Measurements from ENCODE around the gene AATF. TPM values are rescaled to one million over a fixed set of nuclear protein-coding genes. Genes with fewer than 3 reads are reported as not detected.

Gene AATF
- total RNA-seq, 4 donors from 2014 or later, result 22.4 to 36.4 (median 32.4) TPM

- H3K9me3 ChIP-seq, result no peaks in the 10 kb centered on the region
- no peak overlapping the region for H3K4me3 ChIP-seq
- TF ChIP-seq POLR2A (IDR thresholded peaks at IDR 0.05), result no peak
- TF ChIP-seq, protein P1, sequence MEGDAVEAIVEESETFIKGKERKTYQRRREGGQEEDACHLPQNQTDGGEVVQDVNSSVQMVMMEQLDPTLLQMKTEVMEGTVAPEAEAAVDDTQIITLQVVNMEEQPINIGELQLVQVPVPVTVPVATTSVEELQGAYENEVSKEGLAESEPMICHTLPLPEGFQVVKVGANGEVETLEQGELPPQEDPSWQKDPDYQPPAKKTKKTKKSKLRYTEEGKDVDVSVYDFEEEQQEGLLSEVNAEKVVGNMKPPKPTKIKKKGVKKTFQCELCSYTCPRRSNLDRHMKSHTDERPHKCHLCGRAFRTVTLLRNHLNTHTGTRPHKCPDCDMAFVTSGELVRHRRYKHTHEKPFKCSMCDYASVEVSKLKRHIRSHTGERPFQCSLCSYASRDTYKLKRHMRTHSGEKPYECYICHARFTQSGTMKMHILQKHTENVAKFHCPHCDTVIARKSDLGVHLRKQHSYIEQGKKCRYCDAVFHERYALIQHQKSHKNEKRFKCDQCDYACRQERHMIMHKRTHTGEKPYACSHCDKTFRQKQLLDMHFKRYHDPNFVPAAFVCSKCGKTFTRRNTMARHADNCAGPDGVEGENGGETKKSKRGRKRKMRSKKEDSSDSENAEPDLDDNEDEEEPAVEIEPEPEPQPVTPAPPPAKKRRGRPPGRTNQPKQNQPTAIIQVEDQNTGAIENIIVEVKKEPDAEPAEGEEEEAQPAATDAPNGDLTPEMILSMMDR (IDR thresholded peaks at IDR 0.05), result no peak
- intact Hi-C loops (cut with DNase I), result no loop called here
- peaks cover 0 to 5% (median 0%) of the 10 kb centered on the region in 3 donors for H3K4me1 ChIP-seq
- 79 to 90% methylated on average over 3 of the region's 3 CpGs for WGBS, 2 donors
- H3K27me3 ChIP-seq, result no peaks in the 10 kb centered on the region
- H3K27ac ChIP-seq, result no peak overlapping the region
- peaks cover 1 to 99% (median 16%) of the 10 kb centered on the region in 3 donors for H3K36me3 ChIP-seq
- DNase-seq, result no peak
These were observed 45.7 kb downstream of the AATF start for GRCh38 chr17:36994438-36994837.

- intact Hi-C loops (cut with DNase I), result no loop called here
- H3K36me3 ChIP-seq, result peaks cover 0 to 74% (median 16%) of the 10 kb centered on the region in 3 donors
- H3K4me3 ChIP-seq, result no peak overlapping the region
- no peak overlapping the region for H3K27ac ChIP-seq
- TF ChIP-seq POLR2A (IDR thresholded peaks at IDR 0.05), result no peak
- TF ChIP-seq, protein P1 (IDR thresholded peaks at IDR 0.05), result no peak
- H3K27me3 ChIP-seq, result no peaks in the 10 kb centered on the region
- H3K9me3 ChIP-seq, result peaks cover 0 to 12% (median 8%) of the 10 kb centered on the region in 3 donors
- 90 to 92% methylated on average over 2 of the region's 2 CpGs for WGBS, 2 donors
- no peaks in the 10 kb centered on the region for H3K4me1 ChIP-seq
- no peak for DNase-seq
These were observed 50.7 kb downstream of the AATF start for GRCh38 chr17:36999471-36999870.

- Histone ChIP-seq H3K27me3 (no peaks in the 10 kb centered on the region), H3K4me1 (no peaks in the 10 kb centered on the region), H3K9me3 (no peaks in the 10 kb centered on the region), H3K27ac (no peak overlapping the region), H3K4me3 (no peak overlapping the region), H3K36me3 (peaks cover 0 to 25% (median 0%) of the 10 kb centered on the region in 3 donors)
- intact Hi-C loops (cut with DNase I), result no loop called here
- TF ChIP-seq, protein P1 (IDR thresholded peaks at IDR 0.05), result no peak
- no peak for TF ChIP-seq POLR2A (IDR thresholded peaks at IDR 0.05)
- 73 to 97% methylated on average over 4 of the region's 4 CpGs for WGBS, 2 donors
- DNase-seq, result no peak
These were observed 68.0 kb downstream of the AATF start for GRCh38 chr17:37016780-37017179.

DNA sequence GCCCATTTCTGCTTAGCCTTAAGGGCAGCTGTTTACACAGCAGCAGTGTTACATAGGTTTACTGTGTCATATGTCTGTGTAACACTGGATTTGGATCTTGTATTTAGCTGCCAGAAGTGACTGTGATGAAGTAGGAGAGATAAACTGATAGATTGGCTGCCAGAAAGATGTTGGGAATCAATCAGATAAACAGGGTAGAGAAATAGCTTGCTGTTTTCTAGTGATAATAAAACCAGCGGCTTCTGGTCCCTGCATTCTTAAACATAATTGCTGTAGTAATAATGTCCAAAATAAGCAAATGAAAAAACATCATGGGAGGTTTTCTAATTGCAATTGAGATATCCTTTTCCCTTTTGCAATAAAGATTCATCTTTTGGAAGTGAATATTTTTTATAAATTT, 68.7 kb downstream of the AATF start:
- H3K36me3 ChIP-seq, result peaks cover 0 to 32% (median 0%) of the 10 kb centered on the region in 3 donors
- no peak overlapping the region for H3K27ac ChIP-seq
- intact Hi-C loops (cut with DNase I), result no loop called here
- no peak overlapping the region for H3K4me3 ChIP-seq
- no peaks in the 10 kb centered on the region for H3K9me3 ChIP-seq
- 87 to 94% methylated on average over 1 of the region's 1 CpG for WGBS, 2 donors
- no peak for DNase-seq
- TF ChIP-seq, protein P1 (IDR thresholded peaks at IDR 0.05), result no peak
- no peaks in the 10 kb centered on the region for H3K4me1 ChIP-seq
- H3K27me3 ChIP-seq, result no peaks in the 10 kb centered on the region

- 80 to 89% methylated on average over 3 of the region's 3 CpGs for WGBS, 2 donors
- no peaks in the 10 kb centered on the region for H3K27me3 ChIP-seq
- intact Hi-C loops (cut with DNase I), result no loop called here
- no peak for DNase-seq
- peaks cover 0 to 44% (median 0%) of the 10 kb centered on the region in 3 donors for H3K36me3 ChIP-seq
- H3K4me3 ChIP-seq, result no peak overlapping the region
- H3K4me1 ChIP-seq, result no peaks in the 10 kb centered on the region
- TF ChIP-seq, protein P1 (IDR thresholded peaks at IDR 0.05), result no peak
- TF ChIP-seq POLR2A (IDR thresholded peaks at IDR 0.05), result no peak
- no peaks in the 10 kb centered on the region for H3K9me3 ChIP-seq
- H3K27ac ChIP-seq, result no peak overlapping the region
These were observed 70.5 kb downstream of the AATF start for GRCh38 chr17:37019117-37019740.
